Liver (tissue), 9 donors: ENCODE measurements around the gene ZNF446. TPM values are rescaled to one million over a fixed set of nuclear protein-coding genes. Genes with fewer than 3 reads are reported as not detected.

Experiments
- DNase-seq: peaks from one replicate; pipeline ENCODE4 v3.0.0-alpha.2; 2017; ENCODE audit warnings: low spot score
- H3K27ac ChIP-seq, 2 donors: one replicate each; pipeline ENCODE4 v1.7.0; 2013; ENCODE audit warnings: inconsistent platforms in 2 of 2, low read length in 2 of 2, control low read depth in 1 of 2, low read depth in 1 of 2, mild to moderate bottlenecking in 1 of 2
- H3K27me3 ChIP-seq, 4 donors: one replicate each; pipeline versions ENCODE4 v1.6.1 to v1.7.0; 2013; ENCODE audit warnings: low read length in 3 of 4, inconsistent platforms in 1 of 4, mild to moderate bottlenecking in 1 of 4, moderate library complexity in 1 of 4; ENCODE audit not compliant: control insufficient read depth in 4 of 4, insufficient read depth in 4 of 4
- H3K36me3 ChIP-seq, 4 donors: one replicate each; pipeline versions ENCODE4 v1.6.1 to v1.7.0; 2013; ENCODE audit warnings: low read length in 3 of 4, mild to moderate bottlenecking in 3 of 4, low read depth in 1 of 4, moderate library complexity in 1 of 4; ENCODE audit not compliant: control insufficient read depth in 4 of 4, insufficient read depth in 3 of 4
- H3K4me1 ChIP-seq, 4 donors: one replicate each; pipeline versions ENCODE4 v1.6.1 to v1.7.0; 2013; ENCODE audit warnings: low read length in 3 of 4, mild to moderate bottlenecking in 3 of 4, moderate library complexity in 1 of 4; ENCODE audit not compliant: control insufficient read depth in 4 of 4, insufficient read depth in 4 of 4
- H3K4me3 ChIP-seq, 3 donors: one replicate each; pipeline versions ENCODE4 v1.6.1 to v1.7.0; 2013; ENCODE audit warnings: low read length in 3 of 3, control low read depth in 1 of 3, low read depth in 1 of 3, mild to moderate bottlenecking in 1 of 3
- H3K9ac ChIP-seq, 2 donors: one replicate each; pipeline ENCODE4 v1.7.0; 2013; ENCODE audit warnings: low read length in 2 of 2, mild to moderate bottlenecking in 2 of 2, moderate library complexity in 2 of 2, control low read depth in 1 of 2, low read depth in 1 of 2
- H3K9me3 ChIP-seq, 4 donors: one replicate each; pipeline versions ENCODE4 v1.6.1 to v1.7.0; 2013; ENCODE audit warnings: low read length in 3 of 4; ENCODE audit not compliant: control insufficient read depth in 4 of 4
- EGR1 ChIP-seq, 2 donors: IDR thresholded peaks; 2 replicates each; pipeline ENCODE4 v1.6.1; 2016 to 2018; ENCODE audit warnings: antibody characterized with exemption in 2 of 2, low read depth in 2 of 2
- HNF4A ChIP-seq, 2 donors: conservative IDR thresholded peaks; 2 replicates each; pipeline ENCODE4 v1.6.1; 2016; ENCODE audit warnings: antibody characterized with exemption in 2 of 2, mild to moderate bottlenecking in 2 of 2
- RAD21 ChIP-seq, 2 donors: IDR thresholded peaks; 2 replicates each; pipeline ENCODE4 v1.6.1; 2016; ENCODE audit warnings: antibody characterized with exemption in 2 of 2, mild to moderate bottlenecking in 2 of 2
- RXRA ChIP-seq, 2 donors: IDR thresholded peaks; 2 replicates each; pipeline ENCODE4 v1.6.1; 2017 to 2018; ENCODE audit warnings: antibody characterized with exemption in 2 of 2, mild to moderate bottlenecking in 1 of 2
- SP1 ChIP-seq: IDR thresholded peaks from 2 replicates; pipeline ENCODE4 v1.6.1; 2018; ENCODE audit warnings: antibody characterized with exemption, mild to moderate bottlenecking
- TAF1 ChIP-seq: conservative IDR thresholded peaks from 2 replicates; pipeline ENCODE4 v1.6.1; 2016; ENCODE audit warnings: antibody characterized with exemption, mild to moderate bottlenecking
- WGBS: extraction: QIAGEN DNeasy Blood & Tissue Kit; methylation state at CpG from one replicate; pipeline ENCODE4 v1.1.7; 2013; 5-methylcytosine and 5-hydroxymethylcytosine counted together
- polyA plus RNA-seq, 2 donors: library from polyadenylated mRNA; stranded (reverse) in 1 of 2; unstranded in 1 of 2; fragments of 200-250 nt in 1 of 2; fragments of >200 nt in 1 of 2; fragmentation: Nextera tagmentation in 1 of 2; extraction: Ambion mirVana in 1 of 2; gene quantifications; one replicate each; pipeline versions ENCODE4 v1.2.1 to v1.2.3, GENCODE V29; 2013 to 2015
- total RNA-seq, 2 donors: library from RNA; depleted of rRNA; stranded (reverse); fragments of >200 nt; gene quantifications; one replicate each; pipeline ENCODE4 v1.2.3, GENCODE V29; 2014
- TF ChIP-seq, protein P1 (sequence below): IDR thresholded peaks from 2 replicates; pipeline ENCODE4 v1.6.1; 2016; ENCODE audit warnings: antibody characterized with exemption, mild to moderate bottlenecking
- TF ChIP-seq, protein P2 (sequence below): fragments of 150-350 bp; IDR thresholded peaks from 2 replicates; pipeline ENCODE4 v1.5.1; 2017; ENCODE audit warnings: improper control_type of control experiment, low read depth, low read length; ENCODE audit not compliant: missing input control
- donor health status: healthy.
- donor health status: healthy.
- donor health status: healthy.
- donor health status: healthy.
- donor health status: healthy.

ZNF446 gene
- total and polyA plus RNA-seq, 4 donors = 2.8 to 4.8 (median 3.9) TPM

DNA sequence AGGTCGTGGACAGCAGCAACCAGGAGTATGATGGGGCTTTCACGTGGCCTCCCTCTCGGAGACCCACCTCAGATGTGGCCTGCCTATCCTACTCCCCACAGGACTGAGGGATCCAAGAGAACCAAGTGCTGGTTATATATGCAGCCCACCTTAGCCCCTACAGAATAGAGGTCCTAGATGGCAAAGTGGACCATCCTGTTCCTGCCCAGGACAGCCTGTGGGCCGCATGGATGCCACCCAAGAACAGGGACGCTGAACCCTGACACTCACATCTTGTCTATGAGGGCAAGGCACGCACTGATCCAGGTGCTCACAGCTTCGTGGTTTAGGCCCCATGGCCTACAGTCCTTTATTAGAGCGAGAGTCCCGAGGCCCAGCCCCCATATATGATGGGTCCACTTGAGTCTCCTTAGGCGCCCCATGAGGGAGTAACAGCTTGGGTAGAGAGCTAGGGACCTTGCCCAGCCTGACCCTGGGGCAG lies 37.1 kb downstream of the ZNF446 start (continued):
- TF ChIP-seq, protein P1, sequence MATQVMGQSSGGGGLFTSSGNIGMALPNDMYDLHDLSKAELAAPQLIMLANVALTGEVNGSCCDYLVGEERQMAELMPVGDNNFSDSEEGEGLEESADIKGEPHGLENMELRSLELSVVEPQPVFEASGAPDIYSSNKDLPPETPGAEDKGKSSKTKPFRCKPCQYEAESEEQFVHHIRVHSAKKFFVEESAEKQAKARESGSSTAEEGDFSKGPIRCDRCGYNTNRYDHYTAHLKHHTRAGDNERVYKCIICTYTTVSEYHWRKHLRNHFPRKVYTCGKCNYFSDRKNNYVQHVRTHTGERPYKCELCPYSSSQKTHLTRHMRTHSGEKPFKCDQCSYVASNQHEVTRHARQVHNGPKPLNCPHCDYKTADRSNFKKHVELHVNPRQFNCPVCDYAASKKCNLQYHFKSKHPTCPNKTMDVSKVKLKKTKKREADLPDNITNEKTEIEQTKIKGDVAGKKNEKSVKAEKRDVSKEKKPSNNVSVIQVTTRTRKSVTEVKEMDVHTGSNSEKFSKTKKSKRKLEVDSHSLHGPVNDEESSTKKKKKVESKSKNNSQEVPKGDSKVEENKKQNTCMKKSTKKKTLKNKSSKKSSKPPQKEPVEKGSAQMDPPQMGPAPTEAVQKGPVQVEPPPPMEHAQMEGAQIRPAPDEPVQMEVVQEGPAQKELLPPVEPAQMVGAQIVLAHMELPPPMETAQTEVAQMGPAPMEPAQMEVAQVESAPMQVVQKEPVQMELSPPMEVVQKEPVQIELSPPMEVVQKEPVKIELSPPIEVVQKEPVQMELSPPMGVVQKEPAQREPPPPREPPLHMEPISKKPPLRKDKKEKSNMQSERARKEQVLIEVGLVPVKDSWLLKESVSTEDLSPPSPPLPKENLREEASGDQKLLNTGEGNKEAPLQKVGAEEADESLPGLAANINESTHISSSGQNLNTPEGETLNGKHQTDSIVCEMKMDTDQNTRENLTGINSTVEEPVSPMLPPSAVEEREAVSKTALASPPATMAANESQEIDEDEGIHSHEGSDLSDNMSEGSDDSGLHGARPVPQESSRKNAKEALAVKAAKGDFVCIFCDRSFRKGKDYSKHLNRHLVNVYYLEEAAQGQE = no peak
- TF ChIP-seq RXRA (IDR thresholded peaks at IDR 0.05) = no peak

DNA sequence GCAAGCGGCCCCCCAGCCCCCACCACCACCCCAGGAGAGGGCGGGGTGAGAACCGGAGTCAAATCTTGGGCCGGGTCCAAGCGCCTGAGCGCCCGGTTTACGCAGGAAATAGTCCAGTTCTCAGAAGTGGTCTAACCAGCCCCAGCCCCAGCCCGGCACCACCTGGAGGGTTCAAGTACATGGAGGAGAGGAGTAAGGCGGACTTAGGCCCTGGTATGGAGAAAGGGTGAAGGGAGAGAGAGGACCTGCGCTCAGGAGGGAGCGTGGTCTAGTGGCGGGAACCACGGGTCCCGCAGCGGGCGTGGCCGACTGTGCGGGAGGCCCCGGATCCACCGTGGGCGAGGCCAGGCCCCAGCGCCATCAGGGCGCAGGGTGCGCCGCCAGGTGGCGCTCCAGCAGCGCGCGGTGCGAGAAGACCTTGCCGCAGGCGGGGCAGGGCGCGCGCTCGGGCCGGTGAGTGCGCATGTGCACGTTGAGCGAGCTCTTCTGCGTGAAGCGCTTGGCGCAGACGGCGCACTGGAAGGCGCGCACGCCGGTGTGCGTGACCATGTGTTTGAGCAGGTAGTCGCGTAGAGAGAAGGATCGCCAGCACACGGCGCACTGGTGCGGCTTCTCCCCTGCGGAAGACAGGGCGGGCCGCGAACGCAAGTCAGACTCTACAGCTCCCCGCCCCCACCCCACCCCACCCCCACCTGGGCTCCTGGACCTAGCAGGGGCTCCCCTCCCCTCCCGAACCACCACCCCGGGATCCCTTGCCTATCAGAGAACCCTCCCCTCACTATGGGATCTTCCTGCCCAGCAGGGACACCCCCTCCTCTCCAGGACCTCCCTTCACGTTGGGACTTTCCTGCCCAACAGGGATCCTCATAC lies 37.8 kb downstream of the ZNF446 start:
- peaks cover 0 to 9% (median 3%) of the 10 kb centered on the region in 4 donors for H3K36me3 ChIP-seq
- H3K9ac ChIP-seq = peak overlapping the region in 1 of 2 donors; percentile 50
- peaks cover 16 to 78% (median 52%) of the 10 kb centered on the region in 4 donors for H3K4me1 ChIP-seq
- 6% methylated on average over 66 of the region's 66 CpGs for WGBS
- H3K9me3 ChIP-seq = no peaks in the 10 kb centered on the region
- TF ChIP-seq TAF1 (no peak), SP1 (peak; percentile 33), RAD21 (IDR thresholded peaks at IDR 0.05) (peak; percentile 64 to 80), HNF4A (conservative IDR thresholded peaks at IDR 0.05) (peak in 1 of 2 donors; percentile 5), RXRA (IDR thresholded peaks at IDR 0.05) (peak in 1 of 2 donors; percentile 14)
- TF ChIP-seq, protein P2, sequence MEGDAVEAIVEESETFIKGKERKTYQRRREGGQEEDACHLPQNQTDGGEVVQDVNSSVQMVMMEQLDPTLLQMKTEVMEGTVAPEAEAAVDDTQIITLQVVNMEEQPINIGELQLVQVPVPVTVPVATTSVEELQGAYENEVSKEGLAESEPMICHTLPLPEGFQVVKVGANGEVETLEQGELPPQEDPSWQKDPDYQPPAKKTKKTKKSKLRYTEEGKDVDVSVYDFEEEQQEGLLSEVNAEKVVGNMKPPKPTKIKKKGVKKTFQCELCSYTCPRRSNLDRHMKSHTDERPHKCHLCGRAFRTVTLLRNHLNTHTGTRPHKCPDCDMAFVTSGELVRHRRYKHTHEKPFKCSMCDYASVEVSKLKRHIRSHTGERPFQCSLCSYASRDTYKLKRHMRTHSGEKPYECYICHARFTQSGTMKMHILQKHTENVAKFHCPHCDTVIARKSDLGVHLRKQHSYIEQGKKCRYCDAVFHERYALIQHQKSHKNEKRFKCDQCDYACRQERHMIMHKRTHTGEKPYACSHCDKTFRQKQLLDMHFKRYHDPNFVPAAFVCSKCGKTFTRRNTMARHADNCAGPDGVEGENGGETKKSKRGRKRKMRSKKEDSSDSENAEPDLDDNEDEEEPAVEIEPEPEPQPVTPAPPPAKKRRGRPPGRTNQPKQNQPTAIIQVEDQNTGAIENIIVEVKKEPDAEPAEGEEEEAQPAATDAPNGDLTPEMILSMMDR = peak; percentile 94
- H3K27me3 ChIP-seq = no peaks in the 10 kb centered on the region
- H3K4me3 ChIP-seq = peak overlapping the region; percentile 45 to 65 (median 59)
- DNase-seq = peak; percentile 94
- peak overlapping the region; percentile 75 to 86 for H3K27ac ChIP-seq

DNA sequence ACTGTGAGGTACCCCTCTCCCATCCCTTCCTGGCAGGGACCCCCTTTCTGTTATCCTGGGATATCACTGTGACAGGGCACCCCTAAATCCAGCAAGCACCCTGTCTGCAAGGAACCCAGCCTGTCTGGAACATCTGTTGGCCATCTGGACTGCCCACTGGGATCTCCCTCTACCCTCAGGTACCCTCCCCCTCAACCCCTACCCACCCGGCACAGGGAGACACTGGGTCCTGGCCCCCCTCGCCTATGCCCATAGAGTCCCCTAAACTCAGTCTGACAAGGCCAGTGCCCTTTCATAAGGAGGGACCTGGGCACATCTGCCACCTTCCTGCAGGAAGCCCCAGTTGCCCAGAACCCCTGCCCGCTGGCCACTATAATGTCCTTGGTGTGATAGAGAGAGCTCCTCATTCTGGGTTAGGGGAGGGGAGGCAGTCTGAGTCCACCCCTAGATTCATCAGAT lies 38.4 kb downstream of the ZNF446 start:
- WGBS = 71% methylated on average over 3 of the region's 3 CpGs
- H3K27ac ChIP-seq = no peak overlapping the region
- no peaks in the 10 kb centered on the region for H3K9me3 ChIP-seq
- TF ChIP-seq, protein P1 = no peak
- TF ChIP-seq RAD21 (IDR thresholded peaks at IDR 0.05) (no peak), EGR1 (IDR thresholded peaks at IDR 0.05; ENCODE audit: low read depth in 2 of 2) (no peak)
- H3K36me3 ChIP-seq = peaks cover 0 to 9% (median 3%) of the 10 kb centered on the region in 4 donors
- no peaks in the 10 kb centered on the region for H3K27me3 ChIP-seq
- H3K9ac ChIP-seq = no peak overlapping the region
- peak overlapping the region in 2 of 3 donors; percentile 42 to 45 for H3K4me3 ChIP-seq
- peaks cover 16 to 76% (median 49%) of the 10 kb centered on the region in 4 donors for H3K4me1 ChIP-seq
- DNase-seq = no peak
